Cardiac fibroblast (primary cell): ENCODE measurements around the gene SLC25A13.
A peak's percentile ranks its signal among the peaks of the same experiment; 100 is the strongest.

Source experiments
- DNase-seq, 2 donors: peaks; one replicate each; pipeline versions ENCODE4 v3.0.0 to v3.0.0-alpha.2; 2010; ENCODE audit warnings: low read depth in 2 of 2
- H3K4me3 ChIP-seq, 2 donors: replicated peaks in 1 of 2; 1 replicate in 1 of 2; 2 replicates in 1 of 2; pipeline ENCODE4 v1.5.1; 2011; ENCODE audit warnings: low read depth in 2 of 2, low read length in 2 of 2, mild to moderate bottlenecking in 2 of 2, moderate library complexity in 1 of 2
- CTCF ChIP-seq: IDR thresholded peaks from one replicate; pipeline ENCODE4 v1.5.1; 2011; ENCODE audit warnings: low read depth, mild to moderate bottlenecking, low read length, inconsistent platforms

SLC25A13 gene

GRCh38 chr7:96238474-96238873, 83.4 kb downstream of the SLC25A13 start:
- DNase-seq = no peak
- no peak overlapping the region for H3K4me3 ChIP-seq
- no peak for TF ChIP-seq CTCF

- H3K4me3 ChIP-seq = no peak overlapping the region
- DNase-seq = no peak
- no peak for TF ChIP-seq CTCF
These were observed 84.9 kb downstream of the SLC25A13 start for GRCh38 chr7:96237040-96237439.

- DNase-seq = peak; percentile 91 to 95
- H3K4me3 ChIP-seq = no peak overlapping the region
- TF ChIP-seq CTCF = no peak
These were observed 85.5 kb downstream of the SLC25A13 start for GRCh38 chr7:96236198-96237039.

- TF ChIP-seq CTCF = no peak
- H3K4me3 ChIP-seq = no peak overlapping the region
- no peak for DNase-seq
These were observed 86.6 kb downstream of the SLC25A13 start for GRCh38 chr7:96235281-96235680.

- H3K4me3 ChIP-seq = no peak overlapping the region
- DNase-seq = no peak
- TF ChIP-seq CTCF = no peak
These were observed 88.3 kb downstream of the SLC25A13 start for GRCh38 chr7:96233528-96234154.

- TF ChIP-seq CTCF = no peak
- DNase-seq = no peak
- H3K4me3 ChIP-seq = no peak overlapping the region
These were observed 88.8 kb downstream of the SLC25A13 start for GRCh38 chr7:96233084-96233483.

- H3K4me3 ChIP-seq = no peak overlapping the region
- DNase-seq = no peak
- TF ChIP-seq CTCF = no peak
These were observed 93.1 kb downstream of the SLC25A13 start for GRCh38 chr7:96228760-96229159.
